ENCODE data around the gene CTIF.

Gene CTIF

DNA sequence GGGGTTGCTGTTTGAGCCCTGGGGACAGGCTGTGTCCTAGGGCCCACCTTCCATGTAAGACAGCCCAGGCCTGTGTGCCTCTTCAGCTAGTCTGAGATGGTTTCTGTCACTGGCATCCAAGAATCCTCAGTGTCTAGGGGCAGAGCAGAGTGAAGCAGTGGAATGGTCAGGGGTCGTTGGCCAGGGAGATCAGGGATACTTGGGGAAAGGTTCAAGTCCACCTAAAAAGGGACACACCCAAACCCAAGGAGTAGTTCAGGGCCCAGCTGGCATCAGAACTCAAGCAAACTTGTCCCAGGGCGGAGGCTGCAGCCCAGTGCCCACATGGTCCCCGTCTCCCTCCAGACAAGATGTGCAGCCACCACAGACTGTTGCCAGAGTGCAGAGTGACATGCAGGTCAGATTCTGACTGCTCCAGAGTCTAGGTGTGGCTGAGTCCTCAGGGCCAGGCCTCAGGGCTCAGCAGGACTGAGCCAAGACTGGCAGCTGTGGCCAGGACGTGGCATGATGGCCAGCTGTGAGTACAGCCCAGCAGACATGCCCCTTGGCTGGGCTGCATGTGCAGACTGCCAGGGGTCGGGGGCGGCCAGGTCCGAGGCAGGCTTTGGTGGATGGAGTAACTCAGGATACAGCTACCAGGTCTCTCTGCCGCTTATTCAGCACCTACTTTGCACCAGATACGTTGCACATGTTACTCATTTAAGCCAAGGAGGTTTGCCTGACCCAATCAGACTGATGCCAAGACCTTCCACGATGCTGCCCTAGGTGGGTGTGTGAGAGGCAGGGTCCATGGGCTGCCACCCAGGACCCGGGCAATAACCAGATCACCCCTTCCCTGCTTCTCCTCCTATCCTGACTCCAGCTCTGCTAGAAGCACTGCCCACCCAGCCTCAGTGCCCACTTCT is 265.4 kb downstream of the CTIF start:
- TF ChIP-seq, protein P1, sequence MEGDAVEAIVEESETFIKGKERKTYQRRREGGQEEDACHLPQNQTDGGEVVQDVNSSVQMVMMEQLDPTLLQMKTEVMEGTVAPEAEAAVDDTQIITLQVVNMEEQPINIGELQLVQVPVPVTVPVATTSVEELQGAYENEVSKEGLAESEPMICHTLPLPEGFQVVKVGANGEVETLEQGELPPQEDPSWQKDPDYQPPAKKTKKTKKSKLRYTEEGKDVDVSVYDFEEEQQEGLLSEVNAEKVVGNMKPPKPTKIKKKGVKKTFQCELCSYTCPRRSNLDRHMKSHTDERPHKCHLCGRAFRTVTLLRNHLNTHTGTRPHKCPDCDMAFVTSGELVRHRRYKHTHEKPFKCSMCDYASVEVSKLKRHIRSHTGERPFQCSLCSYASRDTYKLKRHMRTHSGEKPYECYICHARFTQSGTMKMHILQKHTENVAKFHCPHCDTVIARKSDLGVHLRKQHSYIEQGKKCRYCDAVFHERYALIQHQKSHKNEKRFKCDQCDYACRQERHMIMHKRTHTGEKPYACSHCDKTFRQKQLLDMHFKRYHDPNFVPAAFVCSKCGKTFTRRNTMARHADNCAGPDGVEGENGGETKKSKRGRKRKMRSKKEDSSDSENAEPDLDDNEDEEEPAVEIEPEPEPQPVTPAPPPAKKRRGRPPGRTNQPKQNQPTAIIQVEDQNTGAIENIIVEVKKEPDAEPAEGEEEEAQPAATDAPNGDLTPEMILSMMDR (IDR thresholded peaks at IDR 0.05; ENCODE audit: poor library complexity, severe bottlenecking), result no peak
- no peaks in the 10 kb centered on the region for H3K27me3 ChIP-seq (ENCODE audit: insufficient read depth, poor library complexity, severe bottlenecking)
- H3K36me3 ChIP-seq (ENCODE audit: low read depth), result peaks cover 10% of the 10 kb centered on the region
- H3K4me3 ChIP-seq (ENCODE audit: severe bottlenecking), result no peak overlapping the region
- no peak overlapping the region for H3K27ac ChIP-seq (ENCODE audit: poor library complexity, severe bottlenecking)
- ATAC-seq (ENCODE audit: low read depth) (no peak; the same call in 2 of the 3 replicates), DNase-seq (ENCODE audit: low spot score) (peak; percentile 52)
- H3K4me1 ChIP-seq (ENCODE audit: insufficient read depth, poor library complexity, severe bottlenecking), result no peaks in the 10 kb centered on the region
- no peaks in the 10 kb centered on the region for H3K9me3 ChIP-seq (ENCODE audit: severe bottlenecking)

DNA sequence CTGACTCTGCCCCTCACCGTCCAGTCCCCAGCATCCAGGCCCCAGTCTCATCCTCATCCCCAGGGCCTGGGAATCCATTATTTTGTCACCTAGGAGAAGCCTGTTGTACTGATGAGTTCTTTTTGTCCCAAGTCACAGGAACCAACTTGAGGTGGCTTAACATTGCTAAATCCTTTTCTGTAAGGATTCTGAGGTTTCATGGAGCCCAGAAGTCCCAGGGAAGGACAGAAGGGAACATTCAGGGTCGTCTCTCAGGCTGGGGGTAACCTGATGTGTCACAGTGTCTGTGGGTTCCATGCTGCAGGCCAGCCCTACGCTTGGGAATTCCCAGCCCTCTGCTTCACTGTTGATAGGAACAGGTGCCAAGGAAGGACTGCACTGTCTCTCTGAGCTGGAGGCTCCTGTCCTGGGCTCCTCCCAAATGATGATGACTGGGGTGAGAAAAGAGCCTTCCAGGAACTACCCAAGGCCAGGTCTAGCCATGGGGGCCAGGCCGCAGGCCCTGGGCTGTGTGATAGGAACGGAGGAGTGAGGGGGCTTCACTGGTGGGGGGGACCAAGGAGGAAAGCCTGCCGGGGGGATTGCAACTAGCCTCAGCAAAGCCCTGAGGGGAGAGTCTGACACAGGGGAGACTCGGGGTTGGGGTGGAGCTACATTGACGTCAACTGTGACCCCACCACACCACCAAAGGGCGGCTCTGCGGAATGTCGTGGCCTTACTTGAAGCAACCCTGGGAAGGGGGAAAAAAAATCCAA is 266.2 kb downstream of the CTIF start:
- Histone ChIP-seq H3K36me3 (ENCODE audit: low read depth) (peaks cover 10% of the 10 kb centered on the region), H3K4me1 (ENCODE audit: insufficient read depth, poor library complexity, severe bottlenecking) (no peaks in the 10 kb centered on the region), H3K27ac (ENCODE audit: poor library complexity, severe bottlenecking) (no peak overlapping the region), H3K4me3 (ENCODE audit: severe bottlenecking) (no peak overlapping the region), H3K27me3 (ENCODE audit: insufficient read depth, poor library complexity, severe bottlenecking) (no peaks in the 10 kb centered on the region), H3K9me3 (ENCODE audit: severe bottlenecking) (no peaks in the 10 kb centered on the region)
- DNase-seq (ENCODE audit: low spot score) (peak; percentile 45), ATAC-seq (ENCODE audit: low read depth) (no peak)
- TF ChIP-seq, protein P1 (IDR thresholded peaks at IDR 0.05; ENCODE audit: poor library complexity, severe bottlenecking), result no peak

DNA sequence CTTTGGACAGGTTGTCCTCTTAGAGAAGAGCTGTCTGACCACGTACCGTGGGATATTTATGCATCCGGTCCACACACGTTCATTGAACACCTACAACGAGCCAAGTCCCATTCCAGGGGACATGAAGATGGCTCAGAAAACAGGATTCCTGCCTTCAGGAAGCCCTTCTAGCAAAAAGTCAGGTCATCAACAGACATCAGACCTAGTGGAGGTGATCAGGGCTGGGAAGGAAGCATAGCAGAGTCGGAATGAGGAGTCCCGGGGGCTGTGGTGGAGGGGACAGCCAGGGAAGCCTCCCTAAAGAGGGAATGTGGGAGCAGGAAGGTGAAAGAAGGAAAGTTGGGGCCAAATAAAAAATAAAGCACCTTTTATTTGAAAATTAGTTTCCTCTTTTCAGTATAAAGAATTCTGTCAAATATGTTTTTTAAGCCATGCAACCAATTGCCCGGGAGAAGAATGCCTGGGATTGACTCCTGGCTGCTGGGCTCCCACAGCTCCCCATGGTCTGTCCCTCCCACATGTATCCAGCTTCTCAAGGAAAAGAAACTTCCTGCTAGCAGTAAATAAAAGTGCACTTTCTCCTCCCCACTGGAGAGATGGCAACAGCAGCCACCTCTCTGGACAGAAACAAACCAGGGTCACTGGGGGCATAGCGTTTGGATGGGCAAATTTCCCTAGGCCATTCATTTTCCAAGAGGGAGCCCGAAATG is 267.1 kb downstream of the CTIF start:
- TF ChIP-seq, protein P1 (IDR thresholded peaks at IDR 0.05; ENCODE audit: poor library complexity, severe bottlenecking), result no peak
- ATAC-seq (ENCODE audit: low read depth), result no peak

DNA sequence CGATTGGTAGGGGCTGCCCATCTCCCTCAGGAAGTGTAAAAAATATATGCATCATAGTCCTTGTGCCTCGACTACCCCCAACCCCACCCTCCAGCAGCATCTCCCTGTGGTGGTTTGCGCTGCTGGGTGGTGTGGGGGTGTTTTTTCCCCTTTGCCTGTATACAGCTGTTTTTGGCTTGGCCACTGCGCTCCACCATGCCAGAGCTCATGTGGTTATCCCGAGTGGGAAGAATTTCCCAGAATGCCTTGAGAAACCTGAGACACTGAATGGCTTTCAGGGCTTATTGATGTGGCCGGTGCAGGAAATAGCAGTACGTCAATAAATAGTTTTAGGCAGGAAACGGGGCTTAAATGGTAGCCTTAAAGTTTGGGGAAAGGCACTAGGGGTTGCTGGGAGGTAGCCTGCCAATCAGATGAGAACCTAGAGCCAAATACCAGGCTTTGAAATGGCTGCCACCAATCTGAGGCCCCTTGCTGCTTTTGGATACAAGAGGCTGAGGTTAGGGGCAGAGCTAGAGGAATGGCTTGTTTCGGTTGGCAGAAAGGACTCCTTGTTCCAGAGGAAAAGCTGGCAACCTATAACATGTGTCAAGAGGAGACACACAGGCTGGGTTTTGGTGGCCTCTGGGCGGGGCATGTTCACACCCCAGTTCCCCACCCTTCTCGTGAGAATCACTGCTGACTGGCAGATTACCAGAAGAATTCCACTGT is 267.9 kb downstream of the CTIF start:
- no peaks in the 10 kb centered on the region for H3K27me3 ChIP-seq (ENCODE audit: insufficient read depth, poor library complexity, severe bottlenecking)

More for the DNA sequence above, 267.1 kb downstream of the CTIF start:
- Histone ChIP-seq H3K4me3 (ENCODE audit: severe bottlenecking) (no peak overlapping the region), H3K36me3 (ENCODE audit: low read depth) (peaks cover 10% of the 10 kb centered on the region), H3K4me1 (ENCODE audit: insufficient read depth, poor library complexity, severe bottlenecking) (no peaks in the 10 kb centered on the region), H3K27me3 (ENCODE audit: insufficient read depth, poor library complexity, severe bottlenecking) (no peaks in the 10 kb centered on the region), H3K9me3 (ENCODE audit: severe bottlenecking) (no peaks in the 10 kb centered on the region), H3K27ac (ENCODE audit: poor library complexity, severe bottlenecking) (no peak overlapping the region)
- peak; percentile 6 for DNase-seq (ENCODE audit: low spot score)

More for the DNA sequence above, 267.9 kb downstream of the CTIF start:
- ATAC-seq (ENCODE audit: low read depth) (no peak), DNase-seq (ENCODE audit: low spot score) (peak; percentile 21)
- Histone ChIP-seq H3K27ac (ENCODE audit: poor library complexity, severe bottlenecking) (no peak overlapping the region), H3K4me1 (ENCODE audit: insufficient read depth, poor library complexity, severe bottlenecking) (no peaks in the 10 kb centered on the region), H3K4me3 (ENCODE audit: severe bottlenecking) (no peak overlapping the region), H3K9me3 (ENCODE audit: severe bottlenecking) (no peaks in the 10 kb centered on the region), H3K36me3 (ENCODE audit: low read depth) (peaks cover 10% of the 10 kb centered on the region)
- TF ChIP-seq, protein P1 (IDR thresholded peaks at IDR 0.05; ENCODE audit: poor library complexity, severe bottlenecking), result no peak
